Right forelimb (tissue), 1 donor: Measurements from ENCODE around the gene EBF3.

ENCODE experiments used
- DNase-seq: peaks from one replicate; pipeline ENCODE4 v3.0.0-alpha.2; 2018

EBF3 gene

GRCh38 chr10:129831150-129831549 is 132.9 kb downstream of the EBF3 start:
- no peak for DNase-seq

- DNase-seq: no peak
Observed at GRCh38 chr10:129825826-129826225, 138.2 kb downstream of the EBF3 start.

- no peak for DNase-seq
Observed at GRCh38 chr10:129825221-129825620, 138.9 kb downstream of the EBF3 start.

GRCh38 chr10:129820451-129820850 is 143.6 kb downstream of the EBF3 start:
- DNase-seq: no peak

- DNase-seq: no peak
Observed at GRCh38 chr10:129816656-129817045, 147.4 kb downstream of the EBF3 start.

- DNase-seq: no peak
Observed at GRCh38 chr10:129815898-129816655, 148.0 kb downstream of the EBF3 start.

- no peak for DNase-seq
Observed at GRCh38 chr10:129814681-129815646, 149.1 kb downstream of the EBF3 start.

- DNase-seq: no peak
Observed at GRCh38 chr10:129812398-129812797, 151.7 kb downstream of the EBF3 start.

- DNase-seq: no peak
Observed at GRCh38 chr10:129811208-129811607, 152.9 kb downstream of the EBF3 start.

GRCh38 chr10:129809841-129810240 is 154.2 kb downstream of the EBF3 start:
- no peak for DNase-seq

GRCh38 chr10:129809431-129809830 is 154.6 kb downstream of the EBF3 start:
- DNase-seq: no peak

GRCh38 chr10:129808092-129808983 is 155.7 kb downstream of the EBF3 start:
- no peak for DNase-seq

- no peak for DNase-seq
Observed at GRCh38 chr10:129807211-129807610, 156.9 kb downstream of the EBF3 start.

- DNase-seq: no peak
Observed at GRCh38 chr10:129800796-129801340, 163.2 kb downstream of the EBF3 start.

- no peak for DNase-seq
Observed at GRCh38 chr10:129799942-129800341, 164.1 kb downstream of the EBF3 start.

GRCh38 chr10:129796710-129797420 is 167.2 kb downstream of the EBF3 start:
- DNase-seq: no peak

GRCh38 chr10:129793996-129794395 is 170.1 kb downstream of the EBF3 start:
- DNase-seq: peak; percentile 7

GRCh38 chr10:129793479-129793878 is 170.6 kb downstream of the EBF3 start:
- peak; percentile 37 for DNase-seq

- no peak for DNase-seq
Observed at GRCh38 chr10:129792864-129793263, 171.2 kb downstream of the EBF3 start.

- no peak for DNase-seq
Observed at GRCh38 chr10:129792141-129792540, 171.9 kb downstream of the EBF3 start.

GRCh38 chr10:129790715-129791446 is 173.2 kb downstream of the EBF3 start:
- no peak for DNase-seq
